MM.1S (cell line): ENCODE data around the gene BPI.

ENCODE experiments used
- DNase-seq: peaks from one replicate; pipeline ENCODE4 v3.0.0-alpha.2; 2015
- H2AFZ ChIP-seq: fragments of 300-600 bp; sonication (generic); 2 replicates; pipeline ENCODE4 v1.6.0; 2016; ENCODE audit warnings: antibody characterized with exemption, low read length
- H3F3A ChIP-seq: fragments of 300-600 bp; sonication (generic); 2 replicates; pipeline ENCODE4 v1.6.1; 2016; ENCODE audit warnings: mild to moderate bottlenecking, antibody characterized with exemption, low read length, moderate library complexity, mixed read lengths; ENCODE audit not compliant: insufficient read depth
- H3K27ac ChIP-seq: fragments of 300-600 bp; sonication (generic); 2 replicates; pipeline ENCODE4 v1.5.1; 2016; ENCODE audit warnings: mild to moderate bottlenecking, low read length
- H3K27me3 ChIP-seq: fragments of 300-600 bp; sonication (generic); replicated peaks from 2 replicates; pipeline ENCODE4 v1.6.0; 2016; ENCODE audit warnings: low read length; ENCODE audit not compliant: insufficient read depth
- H3K36me3 ChIP-seq: fragments of 300-600 bp; sonication (generic); replicated peaks from 2 replicates; pipeline ENCODE4 v1.6.1; 2016; ENCODE audit warnings: mild to moderate bottlenecking, low read length, mixed read lengths; ENCODE audit not compliant: insufficient read depth
- H3K4me1 ChIP-seq: fragments of 300-600 bp; sonication (generic); 2 replicates; pipeline ENCODE4 v1.6.1; 2016; ENCODE audit warnings: low read length, mixed read lengths
- H3K4me2 ChIP-seq: fragments of 300-600 bp; sonication (generic); 2 replicates; pipeline ENCODE4 v1.6.0; 2016; ENCODE audit warnings: low read depth, low read length
- H3K4me3 ChIP-seq: fragments of 300-600 bp; sonication (generic); 2 replicates; pipeline ENCODE4 v1.5.1; 2016; ENCODE audit warnings: low read length, mixed read lengths
- H3K79me2 ChIP-seq: fragments of 300-600 bp; sonication (generic); 2 replicates; pipeline ENCODE4 v1.6.1; 2016; ENCODE audit warnings: mixed run types, low read length, mixed read lengths
- H3K9ac ChIP-seq: fragments of 300-600 bp; sonication (generic); 2 replicates; pipeline ENCODE4 v1.6.1; 2016; ENCODE audit warnings: low read length, mixed read lengths
- H3K9me2 ChIP-seq: fragments of 300-600 bp; sonication (generic); replicated peaks from 2 replicates; pipeline ENCODE4 v1.6.1; 2016; ENCODE audit warnings: mild to moderate bottlenecking, low read length, mixed read lengths; ENCODE audit not compliant: insufficient read depth
- H3K9me3 ChIP-seq: fragments of 300-600 bp; sonication (generic); replicated peaks from 2 replicates; pipeline ENCODE4 v1.6.1; 2016; ENCODE audit warnings: mild to moderate bottlenecking, low read length, mixed read lengths; ENCODE audit not compliant: insufficient read depth
- H4K20me1 ChIP-seq: fragments of 300-600 bp; sonication (generic); 2 replicates; pipeline ENCODE4 v1.6.1; 2016; ENCODE audit warnings: mild to moderate bottlenecking, low read length, moderate library complexity, mixed read lengths; ENCODE audit not compliant: insufficient read depth
- CTCF ChIP-seq: fragments of 300-600 bp; sonication (generic); IDR thresholded peaks from 2 replicates; pipeline ENCODE4 v1.5.1; 2016; ENCODE audit warnings: antibody characterized with exemption, low read length, mixed read lengths
- EZH2 ChIP-seq: fragments of 300-600 bp; sonication (generic); optimal IDR thresholded peaks from 2 replicates; pipeline ENCODE3; 2017; ENCODE audit warnings: low read depth, mild to moderate bottlenecking, antibody characterized with exemption, low read length, mixed read lengths
- EZH2phosphoT487 ChIP-seq: fragments of 300-600 bp; sonication (generic); IDR thresholded peaks from 2 replicates; pipeline ENCODE4 v1.6.1; 2018; ENCODE audit warnings: antibody characterized with exemption, low read length

The BPI gene

GRCh38 chr20:38256966-38257365 is 47.0 kb upstream of the BPI start:
- Histone ChIP-seq H3K79me2 (no peaks in the 10 kb centered on the region), H3K9ac (no peak overlapping the region), H3K27me3 (no peaks in the 10 kb centered on the region), H3K36me3 (no peaks in the 10 kb centered on the region), H3K27ac (no peak overlapping the region), H3K9me2 (no peaks in the 10 kb centered on the region), H3K4me3 (no peak overlapping the region), H3K4me1 (no peaks in the 10 kb centered on the region), H2AFZ (no peak overlapping the region), H3K4me2 (no peak overlapping the region), H3F3A (no peaks in the 10 kb centered on the region), H3K9me3 (no peaks in the 10 kb centered on the region), H4K20me1 (no peaks in the 10 kb centered on the region)
- no peak for DNase-seq
- TF ChIP-seq EZH2phosphoT487 (no peak), EZH2 (no peak), CTCF (no peak)

GRCh38 chr20:38258545-38259215 is 45.3 kb upstream of the BPI start:
- no peaks in the 10 kb centered on the region for H3F3A ChIP-seq
- no peaks in the 10 kb centered on the region for H3K79me2 ChIP-seq
- TF ChIP-seq CTCF (no peak), EZH2phosphoT487 (no peak), EZH2 (no peak)
- H3K27ac ChIP-seq = no peak overlapping the region
- H4K20me1 ChIP-seq = no peaks in the 10 kb centered on the region
- H3K27me3 ChIP-seq = no peaks in the 10 kb centered on the region
- H2AFZ ChIP-seq = no peak overlapping the region
- H3K4me3 ChIP-seq = no peak overlapping the region
- H3K9me3 ChIP-seq = no peaks in the 10 kb centered on the region
- no peaks in the 10 kb centered on the region for H3K9me2 ChIP-seq
- no peak for DNase-seq
- no peak overlapping the region for H3K4me2 ChIP-seq
- H3K4me1 ChIP-seq = no peaks in the 10 kb centered on the region
- no peak overlapping the region for H3K9ac ChIP-seq
- H3K36me3 ChIP-seq = no peaks in the 10 kb centered on the region

GRCh38 chr20:38260025-38260377 is 44.0 kb upstream of the BPI start:
- TF ChIP-seq EZH2 (no peak), EZH2phosphoT487 (no peak), CTCF (no peak)
- H3K27me3 ChIP-seq = no peaks in the 10 kb centered on the region
- H3K9ac ChIP-seq = no peak overlapping the region
- no peak for DNase-seq
- no peak overlapping the region for H3K4me3 ChIP-seq
- no peaks in the 10 kb centered on the region for H3F3A ChIP-seq
- H3K36me3 ChIP-seq = no peaks in the 10 kb centered on the region
- H2AFZ ChIP-seq = no peak overlapping the region
- H3K4me1 ChIP-seq = no peaks in the 10 kb centered on the region
- no peaks in the 10 kb centered on the region for H3K79me2 ChIP-seq
- no peak overlapping the region for H3K4me2 ChIP-seq
- no peak overlapping the region for H3K27ac ChIP-seq
- no peaks in the 10 kb centered on the region for H3K9me3 ChIP-seq
- no peaks in the 10 kb centered on the region for H3K9me2 ChIP-seq
- H4K20me1 ChIP-seq = no peaks in the 10 kb centered on the region
